HUES48 (cell line): ENCODE data around the gene PAWR.
"Not testable (repeated sequence)": the region's sequence is repeated elsewhere in the genome, so short reads cannot be mapped to it uniquely, and the experiment has no call there.

Experiments used
- H3K27ac ChIP-seq: one replicate; pipeline ENCODE4 v1.7.0; 2013; ENCODE audit warnings: low read depth, low read length, inconsistent platforms
- H3K27me3 ChIP-seq: 2 replicates; pipeline ENCODE4 v1.6.1; 2013; ENCODE audit warnings: mild to moderate bottlenecking, low read length; ENCODE audit not compliant: control insufficient read depth, insufficient read depth
- H3K36me3 ChIP-seq: 2 replicates; pipeline ENCODE4 v1.6.1; 2013; ENCODE audit warnings: low read length; ENCODE audit not compliant: control insufficient read depth, insufficient read depth
- H3K4me1 ChIP-seq: 2 replicates; pipeline ENCODE4 v1.6.1; 2013; ENCODE audit warnings: mild to moderate bottlenecking, low read length; ENCODE audit not compliant: control insufficient read depth, insufficient read depth
- H3K4me3 ChIP-seq: 2 replicates; pipeline ENCODE4 v1.5.1; 2013; ENCODE audit warnings: mild to moderate bottlenecking, low read depth, low read length
- H3K9ac ChIP-seq: 2 replicates; pipeline ENCODE4 v1.6.1; 2013; ENCODE audit warnings: mild to moderate bottlenecking, low read depth, low read length, moderate library complexity
- H3K9me3 ChIP-seq: 2 replicates; pipeline ENCODE4 v1.6.1; 2013; ENCODE audit warnings: low read length; ENCODE audit not compliant: control insufficient read depth, insufficient read depth

The PAWR gene

GRCh38 chr12:79591988-79592387 is 98.8 kb downstream of the PAWR start:
- H3K9ac ChIP-seq = no peak overlapping the region
- no peaks in the 10 kb centered on the region for H3K9me3 ChIP-seq
- no peak overlapping the region for H3K4me3 ChIP-seq

GRCh38 chr12:79590751-79591150 is 100.0 kb downstream of the PAWR start:
- Histone ChIP-seq H3K36me3 (peaks cover 78% of the 10 kb centered on the region), H3K9me3 (no peaks in the 10 kb centered on the region), H3K4me1 (no peaks in the 10 kb centered on the region), H3K27ac (no peak overlapping the region), H3K9ac (no peak overlapping the region), H3K27me3 (no peaks in the 10 kb centered on the region), H3K4me3 (no peak overlapping the region)

More at GRCh38 chr12:79591988-79592387, 98.8 kb downstream of the PAWR start:
- Histone ChIP-seq H3K36me3 (peaks cover 78% of the 10 kb centered on the region), H3K4me1 (no peaks in the 10 kb centered on the region), H3K27ac (no peak overlapping the region), H3K27me3 (no peaks in the 10 kb centered on the region)

GRCh38 chr12:79587368-79587767 is 103.4 kb downstream of the PAWR start:
- no peak overlapping the region for H3K27ac ChIP-seq
- H3K27me3 ChIP-seq = no peaks in the 10 kb centered on the region
- peaks cover 68% of the 10 kb centered on the region for H3K36me3 ChIP-seq
- no peak overlapping the region for H3K4me3 ChIP-seq
- H3K9ac ChIP-seq = no peak overlapping the region
- no peaks in the 10 kb centered on the region for H3K9me3 ChIP-seq
- no peaks in the 10 kb centered on the region for H3K4me1 ChIP-seq

- Histone ChIP-seq H3K4me3 (no peak overlapping the region), H3K27me3 (no peaks in the 10 kb centered on the region), H3K36me3 (peaks cover 48% of the 10 kb centered on the region), H3K9me3 (no peaks in the 10 kb centered on the region), H3K27ac (no peak overlapping the region), H3K4me1 (no peaks in the 10 kb centered on the region), H3K9ac (no peak overlapping the region)
Measured at GRCh38 chr12:79585147-79585546, 105.6 kb downstream of the PAWR start.

GRCh38 chr12:79573820-79574219 is 116.9 kb downstream of the PAWR start:
- Histone ChIP-seq H3K4me3 (no peak overlapping the region), H3K27ac (no peak overlapping the region)

GRCh38 chr12:79569679-79570078 is 121.1 kb downstream of the PAWR start:
- Histone ChIP-seq H3K4me3 (no peak overlapping the region), H3K9me3 (peaks cover 20% of the 10 kb centered on the region), H3K27me3 (no peaks in the 10 kb centered on the region), H3K36me3 (peaks cover 52% of the 10 kb centered on the region), H3K9ac (no peak overlapping the region), H3K4me1 (no peaks in the 10 kb centered on the region), H3K27ac (no peak overlapping the region)

More at GRCh38 chr12:79573820-79574219, 116.9 kb downstream of the PAWR start:
- Histone ChIP-seq H3K9me3 (no peaks in the 10 kb centered on the region), H3K4me1 (no peaks in the 10 kb centered on the region), H3K9ac (no peak overlapping the region), H3K36me3 (peaks cover 27% of the 10 kb centered on the region), H3K27me3 (no peaks in the 10 kb centered on the region)

- no peak overlapping the region for H3K27ac ChIP-seq
- H3K4me1 ChIP-seq = no peaks in the 10 kb centered on the region
- peaks cover 63% of the 10 kb centered on the region for H3K36me3 ChIP-seq
- no peak overlapping the region for H3K9ac ChIP-seq
- H3K4me3 ChIP-seq = no peak overlapping the region
- H3K9me3 ChIP-seq = peaks cover 39% of the 10 kb centered on the region
- no peaks in the 10 kb centered on the region for H3K27me3 ChIP-seq
Measured at GRCh38 chr12:79567175-79567563, 123.6 kb downstream of the PAWR start.

GRCh38 chr12:79566452-79567174 is 124.2 kb downstream of the PAWR start:
- peaks cover 44% of the 10 kb centered on the region for H3K9me3 ChIP-seq
- H3K36me3 ChIP-seq = peaks cover 64% of the 10 kb centered on the region
- no peak overlapping the region for H3K4me3 ChIP-seq
- H3K9ac ChIP-seq = no peak overlapping the region
- H3K27me3 ChIP-seq = no peaks in the 10 kb centered on the region
- H3K27ac ChIP-seq = no peak overlapping the region
- H3K4me1 ChIP-seq = no peaks in the 10 kb centered on the region

- not testable (repeated sequence) for H3K4me1 ChIP-seq, H3K27me3 ChIP-seq, H3K4me3 ChIP-seq, H3K27ac ChIP-seq, H3K9ac ChIP-seq
- peaks cover 61% of the 10 kb centered on the region for H3K9me3 ChIP-seq
- peaks cover 67% of the 10 kb centered on the region for H3K36me3 ChIP-seq
Measured at GRCh38 chr12:79564727-79565350, 125.9 kb downstream of the PAWR start.

- Histone ChIP-seq H3K27me3 (no peaks in the 10 kb centered on the region), H3K9me3 (peaks cover 61% of the 10 kb centered on the region), H3K9ac (no peak overlapping the region), H3K36me3 (peaks cover 62% of the 10 kb centered on the region), H3K4me1 (peaks cover 1% of the 10 kb centered on the region), H3K27ac (no peak overlapping the region), H3K4me3 (no peak overlapping the region)
Measured at GRCh38 chr12:79563021-79563740, 127.6 kb downstream of the PAWR start.
